Erythroblast (primary cell): ENCODE results near the gene BFSP1.

Experiments used
- GATA1 ChIP-seq: IDR thresholded peaks from 2 replicates; pipeline ENCODE4 v1.6.1; 2011; ENCODE audit warnings: low read depth, mild to moderate bottlenecking, control low read depth, low read length, moderate library complexity
- POLR2A ChIP-seq: IDR thresholded peaks from 2 replicates; pipeline ENCODE4 v1.6.1; 2011; ENCODE audit warnings: mild to moderate bottlenecking, low read length

DNA sequence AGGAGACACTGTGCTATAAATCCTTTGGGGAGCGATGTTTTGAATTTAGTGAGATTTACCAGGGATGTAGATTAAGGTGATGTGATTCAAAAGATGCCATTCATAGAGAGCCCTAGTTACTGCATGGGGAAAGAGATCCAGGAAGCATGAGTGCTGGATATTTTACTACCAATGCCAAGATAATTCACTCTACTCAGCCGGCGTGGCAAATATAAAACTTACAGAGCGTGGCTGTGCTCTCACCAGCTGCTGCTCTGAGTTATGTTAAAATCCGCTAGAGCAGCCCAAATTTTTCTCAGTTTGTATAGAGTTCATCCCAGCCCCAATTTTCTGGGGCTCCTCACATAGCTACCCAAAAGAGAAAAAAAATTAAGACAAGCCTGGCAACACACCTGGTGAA, 48.6 kb downstream of the BFSP1 start:
- no peak for TF ChIP-seq POLR2A
- TF ChIP-seq GATA1 = no peak
